CD14-positive monocyte (primary cell): ENCODE data around the gene UBE2QL1. TPM values are rescaled to one million over a fixed set of nuclear protein-coding genes. Genes with fewer than 3 reads are reported as not detected.
A peak's percentile ranks its signal among the peaks of the same experiment; 100 is the strongest.

Source experiments
- DNase-seq, 3 donors: peaks; one replicate each; pipeline ENCODE4 v3.0.0-alpha.2; 2011 to 2022
- H2AFZ ChIP-seq: 2 replicates; pipeline ENCODE4 v1.6.0; 2012; ENCODE audit warnings: mild to moderate bottlenecking, low read depth, low read length, inconsistent platforms; ENCODE audit not compliant: insufficient read depth, poor library complexity, severe bottlenecking
- H3K27ac ChIP-seq, 2 donors: 1 replicate in 1 of 2; 2 replicates in 1 of 2; pipeline ENCODE4 v1.5.1; 2012 to 2013; ENCODE audit warnings: low read length in 2 of 2, control low read depth in 1 of 2, inconsistent platforms in 1 of 2, low read depth in 1 of 2, mild to moderate bottlenecking in 1 of 2
- H3K27me3 ChIP-seq, 2 donors: one replicate each; pipeline versions ENCODE4 v1.6.0 to v1.6.1; 2011 to 2013; ENCODE audit warnings: low read length in 2 of 2; ENCODE audit not compliant: control insufficient read depth in 2 of 2, insufficient read depth in 2 of 2
- H3K36me3 ChIP-seq, 2 donors: replicated peaks in 1 of 2; 1 replicate in 1 of 2; 2 replicates in 1 of 2; pipeline versions ENCODE4 v1.5.1 to v1.6.1; 2012 to 2013; ENCODE audit warnings: low read length in 2 of 2, control low read depth in 1 of 2, inconsistent platforms in 1 of 2, mild to moderate bottlenecking in 1 of 2; ENCODE audit not compliant: insufficient read depth in 2 of 2, control insufficient read depth in 1 of 2
- H3K4me1 ChIP-seq, 2 donors: 1 replicate in 1 of 2; 2 replicates in 1 of 2; pipeline versions ENCODE4 v1.5.1 to v1.6.1; 2012 to 2013; ENCODE audit warnings: low read length in 2 of 2, control low read depth in 1 of 2, inconsistent platforms in 1 of 2, mild to moderate bottlenecking in 1 of 2, moderate library complexity in 1 of 2; ENCODE audit not compliant: insufficient read depth in 2 of 2, control insufficient read depth in 1 of 2
- H3K4me2 ChIP-seq: replicated peaks from 2 replicates; pipeline ENCODE3; 2012; ENCODE audit warnings: low read length, moderate library complexity, mild to moderate bottlenecking; ENCODE audit not compliant: poor library complexity, severe bottlenecking; ENCODE audit errors: extremely low read depth
- H3K4me3 ChIP-seq, 3 experiments: fragments of 200-600 bp in 1 of 3; sonication (generic) in 1 of 3; replicated peaks in 1 of 3; 1 replicate in 2 of 3; 2 replicates in 1 of 3; pipeline ENCODE4 v1.5.1; 2011 to 2013; ENCODE audit warnings: low read length in 3 of 3, mild to moderate bottlenecking in 3 of 3, control low read depth in 2 of 3, low read depth in 2 of 3, inconsistent platforms in 1 of 3, moderate library complexity in 1 of 3
- H3K79me2 ChIP-seq: 2 replicates; pipeline ENCODE4 v1.6.0; 2012; ENCODE audit warnings: mild to moderate bottlenecking, control low read depth, inconsistent platforms, low read length, moderate library complexity; ENCODE audit not compliant: insufficient read depth
- H3K9ac ChIP-seq: 2 replicates; pipeline ENCODE4 v1.6.0; 2017; ENCODE audit warnings: low read length, mild to moderate bottlenecking; ENCODE audit not compliant: insufficient read depth, poor library complexity, severe bottlenecking
- H3K9me3 ChIP-seq, 2 donors: replicated peaks in 1 of 2; 1 replicate in 1 of 2; 2 replicates in 1 of 2; pipeline versions ENCODE4 v1.5.1 to v1.6.1; 2012 to 2013; ENCODE audit warnings: low read length in 2 of 2, control low read depth in 1 of 2; ENCODE audit not compliant: control insufficient read depth in 1 of 2, insufficient read depth in 1 of 2
- H4K20me1 ChIP-seq: 2 replicates; pipeline ENCODE4 v1.6.0; 2012; ENCODE audit warnings: mild to moderate bottlenecking, low read length, control low read depth, moderate library complexity; ENCODE audit not compliant: insufficient read depth
- H3K27ac Mint-ChIP-seq, 7 donors: one replicate each; pipeline ENCODE4 v1.8.0; 2020; ENCODE audit warnings: mild to moderate bottlenecking in 7 of 7, mixed read lengths in 7 of 7, moderate library complexity in 6 of 7, inconsistent platforms in 2 of 7
- H3K27me3 Mint-ChIP-seq, 3 donors: one replicate each; pipeline ENCODE4 v1.8.0; 2021 to 2022; ENCODE audit warnings: low read depth in 3 of 3, mild to moderate bottlenecking in 3 of 3, mixed read lengths in 3 of 3, moderate library complexity in 3 of 3, inconsistent platforms in 1 of 3
- H3K36me3 Mint-ChIP-seq, 2 donors: one replicate each; pipeline ENCODE4 v1.8.0; 2020; ENCODE audit warnings: mixed read lengths in 2 of 2, inconsistent platforms in 1 of 2, mild to moderate bottlenecking in 1 of 2
- H3K4me1 Mint-ChIP-seq: one replicate; pipeline ENCODE4 v1.8.0; 2020; ENCODE audit warnings: mild to moderate bottlenecking, mixed read lengths
- H3K4me3 Mint-ChIP-seq, 2 donors: one replicate each; pipeline ENCODE4 v1.8.0; 2020; ENCODE audit warnings: mild to moderate bottlenecking in 2 of 2, mixed read lengths in 2 of 2, moderate library complexity in 1 of 2
- H3K9me3 Mint-ChIP-seq, 7 donors: one replicate each; pipeline ENCODE4 v1.8.0; 2020 to 2022; ENCODE audit warnings: mixed read lengths in 7 of 7, mild to moderate bottlenecking in 6 of 7, moderate library complexity in 6 of 7, inconsistent platforms in 2 of 7
- CTCF ChIP-seq: fragments of 200-600 bp; IDR thresholded peaks from one replicate; pipeline ENCODE4 v1.8.0; 2022; ENCODE audit warnings: antibody characterized with exemption, mild to moderate bottlenecking
- WGBS: methylation state at CpG from one replicate; pipeline ENCODE4 v1.1.5; 2013; ENCODE audit warnings: missing lambda C conversion rate; ENCODE audit not compliant: insufficient coverage; 5-methylcytosine and 5-hydroxymethylcytosine counted together
- intact Hi-C, 2 donors: fragments of 100-400 bp; cut with micrococcal nuclease; formaldehyde crosslinking; loops; one replicate each; pipeline versions ENCODE4 v1.15.0 to v1.15.1; 2023
- polyA plus RNA-seq, 3 donors: library from polyadenylated mRNA; depleted of rRNA in 1 of 3; unstranded in 2 of 3; stranded (reverse) in 1 of 3; fragments of 300-500 nt in 2 of 3; fragments of >200 nt in 1 of 3; fragmentation: Illumina TruSeq in 2 of 3; gene quantifications; 1 replicate in 2 of 3; 2 replicates in 1 of 3; pipeline ENCODE4 v1.2.3, GENCODE V29; 2012 to 2021

Gene UBE2QL1
- polyA plus RNA-seq, 3 donors: not detected

DNA sequence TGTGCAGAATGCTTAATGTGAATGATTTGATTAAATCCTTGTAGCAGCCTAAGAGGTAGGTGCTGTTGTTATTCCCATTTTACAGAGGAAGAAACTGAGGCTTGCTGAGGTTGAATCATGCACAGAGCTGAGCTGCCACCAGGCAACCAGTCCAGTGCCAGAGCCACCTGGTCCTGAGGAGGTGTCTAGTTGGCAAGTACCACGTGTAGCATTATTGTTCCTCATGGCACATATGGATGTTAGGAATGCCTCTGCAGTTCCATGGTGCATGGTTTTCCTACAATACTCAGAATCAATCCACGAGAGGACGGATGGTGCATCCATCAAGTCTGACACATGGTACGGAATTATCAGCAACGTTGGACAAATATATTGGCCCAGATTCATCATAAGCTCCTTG lies 8.9 kb downstream of the UBE2QL1 start:
- Mint-ChIP-seq H3K4me1 (no peaks in the 10 kb centered on the region), H3K4me3 (no peak overlapping the region), H3K27ac (peak overlapping the region in 1 of 7 donors; percentile 4), H3K27me3 (peaks cover 15 to 22% (median 16%) of the 10 kb centered on the region in 3 donors), H3K9me3 (peaks cover 0 to 2% (median 0%) of the 10 kb centered on the region in 7 donors), H3K36me3 (no peaks in the 10 kb centered on the region)
- no peaks in the 10 kb centered on the region for H3K79me2 ChIP-seq
- no peak overlapping the region for H3K4me3 ChIP-seq
- no peak for TF ChIP-seq CTCF
- no peak overlapping the region for H2AFZ ChIP-seq
- no peak overlapping the region for H3K9ac ChIP-seq
- no peak overlapping the region for H3K4me2 ChIP-seq
- peaks cover 0 to 3% of the 10 kb centered on the region in 2 donors for H3K27me3 ChIP-seq
- H3K4me1 ChIP-seq: no peaks in the 10 kb centered on the region
- H3K9me3 ChIP-seq: no peaks in the 10 kb centered on the region
- no peak overlapping the region for H3K27ac ChIP-seq
- intact Hi-C loops: no loop called here
- H3K36me3 ChIP-seq: no peaks in the 10 kb centered on the region
- no peaks in the 10 kb centered on the region for H4K20me1 ChIP-seq
- DNase-seq: no peak
- WGBS: 85% methylated on average over 4 of the region's 5 CpGs

GRCh38 chr5:6458833-6459232 lies 10.2 kb downstream of the UBE2QL1 start:
- H3K9me3 ChIP-seq: no peaks in the 10 kb centered on the region
- no peak overlapping the region for H3K4me2 ChIP-seq
- no peak overlapping the region for H3K4me3 ChIP-seq
- no peak overlapping the region for H2AFZ ChIP-seq
- no peak overlapping the region for H3K27ac Mint-ChIP-seq
- H3K27me3 ChIP-seq: no peaks in the 10 kb centered on the region
- DNase-seq: no peak
- WGBS: 100% methylated on average over 2 of the region's 4 CpGs
- H3K36me3 Mint-ChIP-seq: no peaks in the 10 kb centered on the region
- H3K4me1 Mint-ChIP-seq: no peaks in the 10 kb centered on the region
- intact Hi-C loops: no loop called here
- no peak overlapping the region for H3K9ac ChIP-seq
- peaks cover 0 to 2% (median 0%) of the 10 kb centered on the region in 7 donors for H3K9me3 Mint-ChIP-seq
- no peaks in the 10 kb centered on the region for H3K36me3 ChIP-seq
- H3K27me3 Mint-ChIP-seq: peaks cover 12 to 17% (median 14%) of the 10 kb centered on the region in 3 donors
- no peaks in the 10 kb centered on the region for H3K4me1 ChIP-seq
- no peak overlapping the region for H3K27ac ChIP-seq
- no peaks in the 10 kb centered on the region for H3K79me2 ChIP-seq
- no peaks in the 10 kb centered on the region for H4K20me1 ChIP-seq
- no peak for TF ChIP-seq CTCF
- H3K4me3 Mint-ChIP-seq: no peak overlapping the region
